H1 (cell line): ENCODE data around the gene PKMYT1. TPM values are rescaled to one million over a fixed set of nuclear protein-coding genes. Genes with fewer than 3 reads are reported as not detected.

Experiments used
- CTBP2 ChIP-seq: IDR thresholded peaks from 2 replicates; pipeline ENCODE4 v1.7.0; 2011; ENCODE audit warnings: borderline replicate concordance, mild to moderate bottlenecking, moderate library complexity, mixed read lengths, low read length; ENCODE audit not compliant: insufficient read depth, insufficient read length
- USF2 ChIP-seq: IDR thresholded peaks from 2 replicates; pipeline ENCODE4 v1.6.1; 2011; ENCODE audit warnings: low read length, improper control_type of control experiment
- ZNF274 ChIP-seq: IDR thresholded peaks from 2 replicates; pipeline ENCODE4 v1.7.0; 2012; ENCODE audit warnings: low read length, borderline replicate concordance; ENCODE audit errors: extremely low read depth
- polyA plus RNA-seq, 7 experiments: library from polyadenylated mRNA; depleted of rRNA in 3 of 7; stranded (reverse) in 5 of 7; unstranded in 2 of 7; fragments of >200 nt in 5 of 7; fragments of 200-250 nt in 2 of 7; gene quantifications; 1 replicate in 5 of 7; 2 replicates in 1 of 7; 4 replicates in 1 of 7; pipeline versions ENCODE4 v1.2.1 to v1.2.3, GENCODE V29; 2011 to 2013; ENCODE audit warnings: missing spikeins in 2 of 7, mixed read lengths in 2 of 7
- total RNA-seq: library from RNA; stranded (reverse); fragmentation: NEBNext Ultra II Directional; extraction: Animal tissue kit (Norgen Biotek cat#: 25700); gene quantifications from 2 replicates; pipeline ENCODE4 v1.2.1, GENCODE V29; 2021

The PKMYT1 gene
- total and polyA plus RNA-seq, 2 of the 8 experiments (the other 6 are each of a cell fraction or from before 2014, with no cell fraction given), result 74.7 to 85.2 TPM

GRCh38 chr16:2992383-2993081 lies 12.3 kb upstream of the PKMYT1 start (continued):
- TF ChIP-seq USF2, result no peak
- TF ChIP-seq CTBP2, result no peak
- no peak for TF ChIP-seq ZNF274
- TF ChIP-seq, all 59 proteins: peak for 0
